ENCODE data around the gene DCC. TPM values are rescaled to one million over a fixed set of nuclear protein-coding genes. Genes with fewer than 3 reads are reported as not detected.

The DCC gene
- total RNA-seq, 3 donors from 2014 or later (not counting 1 experiment from before 2014, with no cell fraction given), result not detected

- Mint-ChIP-seq H3K4me3 (no peak overlapping the region), H3K36me3 (no peaks in the 10 kb centered on the region), H3K9me3 (no peaks in the 10 kb centered on the region), H3K27ac (no peak overlapping the region), H3K27me3 (ENCODE audit: low read depth in 2 of 2) (no peaks in the 10 kb centered on the region), H3K4me1 (no peaks in the 10 kb centered on the region)
- no peak for ATAC-seq
- intact Hi-C loops (cut with micrococcal nuclease), result no loop called here
- Histone ChIP-seq H3K27me3 (ENCODE audit: control insufficient read depth, insufficient read depth, low read length) (no peaks in the 10 kb centered on the region), H3K27ac (ENCODE audit: low read length) (no peak overlapping the region), H3K9me3 (ENCODE audit: control insufficient read depth, insufficient read depth, low read length) (no peaks in the 10 kb centered on the region), H3K4me1 (ENCODE audit: control insufficient read depth, insufficient read depth, low read length) (no peaks in the 10 kb centered on the region), H3K36me3 (ENCODE audit: control insufficient read depth, insufficient read depth, low read length) (no peaks in the 10 kb centered on the region), H3K4me3 (ENCODE audit: low read length) (no peak overlapping the region)
- no peak for TF ChIP-seq CTCF (IDR thresholded peaks at IDR 0.05)
- no CpG with 5 or more reads among the region's 3 CpGs for WGBS (ENCODE audit: insufficient coverage)
- no peak for DNase-seq
Measured at GRCh38 chr18:53385889-53386288, 1045.9 kb downstream of the DCC start.

DNA sequence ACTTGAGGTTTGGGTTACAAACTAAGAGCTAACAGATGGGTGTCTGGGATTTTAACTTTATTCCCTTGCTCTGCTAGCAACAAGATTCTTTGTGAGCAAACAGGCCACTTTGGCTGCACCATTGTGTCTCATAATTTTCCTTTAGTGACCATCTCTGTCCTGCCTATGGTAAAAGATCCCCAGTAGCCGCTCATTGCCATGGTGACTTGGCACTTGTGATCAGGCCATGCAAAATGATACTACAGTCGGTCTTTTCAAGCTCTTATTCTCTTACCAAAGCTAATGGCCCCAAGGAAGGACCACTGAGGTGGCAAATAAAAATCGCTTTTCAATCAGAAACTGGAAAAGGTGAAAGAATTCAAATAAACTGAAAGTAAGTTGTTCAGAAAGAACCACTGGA is 1047.6 kb downstream of the DCC start:
- no peak for TF ChIP-seq CTCF (IDR thresholded peaks at IDR 0.05)
- Histone ChIP-seq H3K27me3 (ENCODE audit: control insufficient read depth, insufficient read depth, low read length) (no peaks in the 10 kb centered on the region), H3K36me3 (ENCODE audit: control insufficient read depth, insufficient read depth, low read length) (no peaks in the 10 kb centered on the region), H3K4me3 (ENCODE audit: low read length) (no peak overlapping the region), H3K4me1 (ENCODE audit: control insufficient read depth, insufficient read depth, low read length) (no peaks in the 10 kb centered on the region), H3K27ac (ENCODE audit: low read length) (no peak overlapping the region), H3K9me3 (ENCODE audit: control insufficient read depth, insufficient read depth, low read length) (no peaks in the 10 kb centered on the region)
- intact Hi-C loops (cut with micrococcal nuclease), result no loop called here
- Mint-ChIP-seq H3K9me3 (no peaks in the 10 kb centered on the region), H3K36me3 (no peaks in the 10 kb centered on the region), H3K4me3 (no peak overlapping the region), H3K4me1 (no peaks in the 10 kb centered on the region), H3K27ac (no peak overlapping the region), H3K27me3 (ENCODE audit: low read depth in 2 of 2) (no peaks in the 10 kb centered on the region)
- DNase-seq (no peak), ATAC-seq (no peak)
- WGBS (ENCODE audit: insufficient coverage), result 86% methylated on average over 3 of the region's 3 CpGs

DNA sequence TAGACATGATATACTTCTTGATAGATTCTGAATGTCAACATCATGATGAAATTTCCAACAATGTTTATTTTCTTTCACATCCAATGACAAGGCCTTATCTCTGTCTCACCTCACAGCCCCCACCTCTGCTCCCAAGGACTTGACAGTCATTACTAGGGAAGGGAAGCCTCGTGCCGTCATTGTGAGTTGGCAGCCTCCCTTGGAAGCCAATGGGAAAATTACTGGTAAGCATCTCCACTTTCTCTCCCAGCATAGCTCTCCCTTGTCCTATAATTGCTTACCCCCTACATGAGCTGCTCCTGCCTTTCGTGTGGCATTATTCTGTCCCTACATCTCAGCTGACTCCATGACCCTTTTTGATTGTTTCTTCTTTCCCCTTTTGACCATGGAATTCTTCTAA is 1062.7 kb downstream of the DCC start:
- H3K4me1 ChIP-seq (ENCODE audit: control insufficient read depth, insufficient read depth, low read length), result no peaks in the 10 kb centered on the region
- 83% methylated on average over 3 of the region's 3 CpGs for WGBS (ENCODE audit: insufficient coverage)
- H3K9me3 ChIP-seq (ENCODE audit: control insufficient read depth, insufficient read depth, low read length), result no peaks in the 10 kb centered on the region
- no peak for TF ChIP-seq CTCF (IDR thresholded peaks at IDR 0.05)
- DNase-seq, result no peak
- intact Hi-C loops (cut with micrococcal nuclease), result no loop called here
- H3K36me3 ChIP-seq (ENCODE audit: control insufficient read depth, insufficient read depth, low read length), result no peaks in the 10 kb centered on the region
- no peaks in the 10 kb centered on the region for H3K4me1 Mint-ChIP-seq
- no peaks in the 10 kb centered on the region for H3K36me3 Mint-ChIP-seq
- peaks cover 3 to 5% of the 10 kb centered on the region in 2 donors for H3K9me3 Mint-ChIP-seq
- H3K27ac Mint-ChIP-seq, result no peak overlapping the region
- no peaks in the 10 kb centered on the region for H3K27me3 Mint-ChIP-seq (ENCODE audit: low read depth in 2 of 2)
- no peak overlapping the region for H3K27ac ChIP-seq (ENCODE audit: low read length)
- ATAC-seq, result no peak
- H3K4me3 ChIP-seq (ENCODE audit: low read length), result no peak overlapping the region
- H3K27me3 ChIP-seq (ENCODE audit: control insufficient read depth, insufficient read depth, low read length), result no peaks in the 10 kb centered on the region
- H3K4me3 Mint-ChIP-seq, result no peak overlapping the region

- no peaks in the 10 kb centered on the region for H3K9me3 ChIP-seq (ENCODE audit: control insufficient read depth, insufficient read depth, low read length)
- intact Hi-C loops (cut with micrococcal nuclease), result no loop called here
- H3K4me1 ChIP-seq (ENCODE audit: control insufficient read depth, insufficient read depth, low read length), result no peaks in the 10 kb centered on the region
- no peak overlapping the region for H3K27ac ChIP-seq (ENCODE audit: low read length)
- ATAC-seq, result no peak
- no peak for TF ChIP-seq CTCF (IDR thresholded peaks at IDR 0.05)
- WGBS (ENCODE audit: insufficient coverage), result 80% methylated on average over 5 of the region's 5 CpGs
- DNase-seq, result no peak
- H3K9me3 Mint-ChIP-seq, result peaks cover 0 to 5% of the 10 kb centered on the region in 2 donors
- H3K36me3 Mint-ChIP-seq, result no peaks in the 10 kb centered on the region
- H3K4me1 Mint-ChIP-seq, result no peaks in the 10 kb centered on the region
- no peak overlapping the region for H3K27ac Mint-ChIP-seq
- H3K27me3 ChIP-seq (ENCODE audit: control insufficient read depth, insufficient read depth, low read length), result no peaks in the 10 kb centered on the region
- no peak overlapping the region for H3K4me3 Mint-ChIP-seq
- H3K27me3 Mint-ChIP-seq (ENCODE audit: low read depth in 2 of 2), result no peaks in the 10 kb centered on the region
- no peak overlapping the region for H3K4me3 ChIP-seq (ENCODE audit: low read length)
- H3K36me3 ChIP-seq (ENCODE audit: control insufficient read depth, insufficient read depth, low read length), result no peaks in the 10 kb centered on the region
Measured at GRCh38 chr18:53408271-53408670, 1068.3 kb downstream of the DCC start.
